Measurements from ENCODE around the gene C1QA. TPM values are rescaled to one million over a fixed set of nuclear protein-coding genes. Genes with fewer than 3 reads are reported as not detected.

Gene C1QA
- polyA plus RNA-seq, 1 donor, result 10.1 TPM

GRCh38 chr1:22611530-22611947 lies 24.9 kb upstream of the C1QA start:
- peak; percentile 81 for DNase-seq

DNA sequence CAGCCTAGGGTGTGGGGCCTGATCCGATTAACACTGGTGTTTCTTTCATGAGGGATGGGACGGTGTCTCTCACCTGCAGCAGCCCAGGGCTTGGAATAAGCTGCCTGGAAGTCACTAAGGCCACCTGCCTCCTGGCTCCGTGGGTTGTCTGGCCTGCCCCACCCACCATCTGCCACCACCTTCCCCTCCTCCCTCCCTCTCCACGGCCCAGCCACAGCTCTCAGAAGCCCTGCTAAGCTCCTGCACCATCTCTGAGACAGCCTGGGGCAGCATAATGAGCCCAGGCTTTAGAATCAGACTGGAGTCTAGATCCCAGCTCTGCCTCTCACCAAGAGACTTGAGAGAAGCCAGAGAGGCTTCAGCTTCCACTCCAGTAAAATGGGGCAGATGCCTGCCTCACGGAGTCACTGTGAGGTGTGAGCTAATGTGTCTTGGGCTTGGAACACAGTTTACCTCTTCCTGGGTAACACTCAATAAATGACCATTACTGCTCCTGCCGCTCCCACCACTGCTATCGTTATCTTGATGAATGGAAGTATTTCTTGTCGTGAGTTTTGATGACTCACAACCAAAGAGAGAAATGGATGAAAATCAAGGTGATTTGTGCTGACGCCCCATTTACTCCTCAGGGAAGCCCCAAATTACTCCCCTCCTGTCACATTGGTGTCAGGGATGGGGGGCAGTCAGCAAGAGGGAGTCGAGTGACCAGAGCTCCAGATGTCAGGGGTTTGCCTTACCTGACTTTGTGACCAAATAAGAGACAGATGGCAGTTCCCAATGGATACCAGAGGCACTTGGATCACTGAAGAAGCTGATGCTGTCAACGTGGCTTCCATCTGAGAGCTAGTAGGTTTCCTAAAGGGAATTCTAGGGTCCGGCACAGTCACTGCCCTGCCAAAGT lies 23.5 kb upstream of the C1QA start:
- no peak for DNase-seq

DNA sequence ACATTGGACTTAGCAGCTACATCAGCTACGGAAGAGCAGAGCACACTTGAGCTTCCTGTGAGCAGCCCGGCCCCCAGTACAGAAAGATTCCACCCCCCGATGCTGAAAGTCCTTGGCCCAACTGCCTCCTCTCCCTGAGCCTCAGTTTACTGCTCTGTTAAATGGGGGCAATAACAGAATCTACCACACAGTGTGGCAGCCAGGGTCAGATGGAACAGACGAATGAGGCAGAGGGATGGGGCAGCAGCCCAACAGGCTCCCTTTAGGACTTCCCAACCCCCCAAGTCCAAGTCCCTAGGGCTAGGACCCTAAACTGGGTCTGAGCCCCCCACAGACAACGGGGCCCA lies 22.9 kb upstream of the C1QA start:
- DNase-seq, result no peak

DNA sequence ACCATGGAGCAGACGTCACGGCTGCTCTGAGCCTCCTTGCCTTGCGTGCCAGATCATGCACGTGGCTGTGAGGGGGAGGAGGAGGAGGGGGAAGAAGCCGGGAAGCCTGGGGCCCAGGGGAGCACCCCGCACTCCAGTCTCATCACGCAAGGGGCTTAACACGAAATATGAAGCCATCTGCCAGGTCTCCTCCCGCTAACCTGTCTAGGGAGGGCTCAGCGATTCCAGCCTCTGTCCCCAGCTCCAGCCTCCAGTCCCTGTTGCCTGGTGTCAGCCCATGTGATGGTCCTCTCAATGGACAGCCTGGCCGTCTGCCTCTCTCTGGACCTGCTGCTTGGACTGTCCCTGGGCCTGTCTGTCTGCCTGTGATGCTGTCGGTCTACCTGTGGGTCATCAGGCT lies 22.5 kb upstream of the C1QA start:
- DNase-seq, result no peak

GRCh38 chr1:22615886-22616285 lies 20.5 kb upstream of the C1QA start:
- no peak for DNase-seq

DNA sequence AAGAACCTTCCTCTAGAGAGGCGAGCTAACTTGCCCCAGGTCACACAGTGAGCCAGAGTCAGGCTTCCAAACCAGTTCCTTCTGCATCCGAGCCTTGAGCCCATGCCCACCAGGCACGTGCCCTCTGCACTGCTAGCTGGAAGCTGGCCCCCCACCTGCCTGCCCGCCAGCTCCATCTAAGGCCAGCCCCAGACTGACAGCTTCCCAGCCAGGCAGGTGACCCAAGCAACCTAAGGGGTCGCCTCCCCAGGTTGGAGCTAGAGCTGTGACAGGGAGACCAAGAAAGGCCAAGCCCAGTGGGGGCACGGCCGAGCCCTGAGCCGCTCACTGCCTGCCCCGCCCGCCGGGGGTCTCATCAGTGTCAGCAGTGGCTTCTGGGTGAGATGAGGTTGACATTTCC lies 19.9 kb upstream of the C1QA start:
- no peak for DNase-seq

GRCh38 chr1:22618056-22618455 lies 18.4 kb upstream of the C1QA start:
- no peak for DNase-seq

- no peak for DNase-seq
These were observed 17.2 kb upstream of the C1QA start for GRCh38 chr1:22619252-22619651.

- no peak for DNase-seq
These were observed 16.6 kb upstream of the C1QA start for GRCh38 chr1:22619798-22620197.

- no peak for DNase-seq
These were observed 14.7 kb upstream of the C1QA start for GRCh38 chr1:22621761-22622160.

DNA sequence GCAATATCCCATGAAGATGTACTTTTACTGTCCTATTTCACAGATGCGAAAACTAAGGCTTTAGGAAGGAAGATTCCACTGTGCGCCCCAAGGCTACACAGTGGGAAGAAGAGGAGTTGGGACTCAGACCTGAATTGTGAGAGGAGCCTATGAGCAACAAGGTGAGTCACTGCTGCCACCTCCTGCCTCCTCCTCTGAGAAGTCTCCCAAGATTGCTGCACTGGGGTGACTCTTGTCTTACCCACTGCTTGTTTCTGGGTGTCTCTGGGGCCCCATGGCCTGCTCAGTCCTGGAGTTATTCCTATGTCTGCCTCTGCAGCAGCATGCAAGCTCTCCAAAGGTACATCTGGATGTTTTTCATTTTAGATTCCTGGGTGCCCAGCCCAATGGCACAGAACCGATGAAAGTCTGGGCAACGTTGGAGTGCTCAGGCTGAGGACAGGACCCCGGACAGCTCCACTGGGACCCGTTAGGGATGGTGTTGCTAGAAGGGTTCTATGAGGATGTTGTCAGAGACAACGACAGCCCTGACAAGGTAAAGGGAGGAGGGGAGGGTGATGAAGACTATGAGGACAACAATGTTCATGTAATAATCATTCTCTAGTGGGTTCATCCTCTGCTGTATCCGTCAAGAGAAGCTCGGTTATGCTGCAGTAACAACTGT lies 11.0 kb upstream of the C1QA start:
- no peak for DNase-seq

DNA sequence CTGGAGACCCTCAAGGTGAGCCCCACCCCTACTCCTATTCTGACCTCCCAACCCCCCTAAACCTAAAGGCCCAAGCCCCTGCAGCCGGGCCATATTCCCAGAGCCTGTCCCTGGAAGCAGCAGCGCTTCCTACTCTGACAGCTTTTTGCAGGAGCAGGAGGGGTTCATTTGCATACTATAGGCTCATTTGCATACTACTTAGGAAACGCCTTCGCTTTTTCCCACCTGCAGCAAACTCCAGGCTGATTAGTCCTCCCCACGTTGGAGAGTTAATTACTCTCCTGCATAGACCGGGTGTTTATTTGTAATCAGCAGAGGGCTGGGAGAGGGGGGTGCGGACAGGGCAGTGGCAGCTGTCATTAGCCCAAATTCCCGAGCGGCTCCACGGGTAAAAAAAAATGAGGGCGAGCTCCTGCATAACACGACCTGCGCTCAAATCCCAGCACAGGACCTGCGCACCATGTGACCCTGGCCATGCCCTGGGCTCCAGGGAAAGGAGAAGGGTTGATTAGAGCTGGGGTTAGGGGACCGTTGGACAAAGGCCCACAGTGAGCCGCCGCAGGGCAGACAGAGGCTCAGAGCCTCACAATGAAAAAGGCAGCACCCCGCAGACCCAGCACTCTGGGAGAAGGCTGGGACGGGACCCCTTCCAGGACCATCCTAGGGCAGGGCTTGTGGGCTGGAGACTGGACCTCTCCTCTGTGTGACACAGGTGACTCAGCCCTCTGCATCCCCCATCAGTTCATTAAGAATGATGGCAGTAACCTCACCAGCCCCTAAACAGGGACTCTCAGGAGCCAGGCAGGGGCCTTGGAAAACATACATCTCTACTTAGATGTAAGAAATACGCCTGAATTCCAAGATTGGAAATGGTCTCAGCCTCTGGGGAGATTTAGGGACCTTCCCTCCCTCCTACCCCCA lies 9.9 kb upstream of the C1QA start:
- DNase-seq, result no peak

DNA sequence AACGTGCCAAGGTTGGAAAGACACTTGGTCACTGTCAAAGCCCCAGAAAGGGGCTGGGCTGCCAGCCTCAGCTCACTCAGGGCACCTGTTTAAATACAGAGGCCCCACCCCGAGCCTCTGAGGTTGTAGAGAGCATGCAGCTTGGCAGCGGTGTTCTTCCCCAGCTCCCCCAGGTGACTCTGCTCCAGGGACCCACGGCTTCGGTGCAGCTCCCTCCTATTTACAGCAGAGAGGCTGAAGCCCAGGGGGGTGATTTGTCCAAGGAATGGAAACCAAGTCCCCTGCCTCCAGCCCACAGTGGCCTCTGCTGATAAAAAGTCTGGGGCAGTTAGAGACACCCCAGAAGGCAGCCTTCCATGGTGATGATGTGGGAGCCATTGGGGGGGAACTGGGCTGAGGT lies 9.1 kb upstream of the C1QA start:
- DNase-seq, result no peak

- no peak for DNase-seq
These were observed 7.6 kb upstream of the C1QA start for GRCh38 chr1:22628698-22629444.

GRCh38 chr1:22629886-22630285 lies 6.5 kb upstream of the C1QA start:
- DNase-seq, result no peak

GRCh38 chr1:22633697-22634463 lies 2.5 kb upstream of the C1QA start:
- DNase-seq, result no peak

- no peak for DNase-seq
These were observed 992 bp upstream of the C1QA start for GRCh38 chr1:22635436-22635835.

DNA sequence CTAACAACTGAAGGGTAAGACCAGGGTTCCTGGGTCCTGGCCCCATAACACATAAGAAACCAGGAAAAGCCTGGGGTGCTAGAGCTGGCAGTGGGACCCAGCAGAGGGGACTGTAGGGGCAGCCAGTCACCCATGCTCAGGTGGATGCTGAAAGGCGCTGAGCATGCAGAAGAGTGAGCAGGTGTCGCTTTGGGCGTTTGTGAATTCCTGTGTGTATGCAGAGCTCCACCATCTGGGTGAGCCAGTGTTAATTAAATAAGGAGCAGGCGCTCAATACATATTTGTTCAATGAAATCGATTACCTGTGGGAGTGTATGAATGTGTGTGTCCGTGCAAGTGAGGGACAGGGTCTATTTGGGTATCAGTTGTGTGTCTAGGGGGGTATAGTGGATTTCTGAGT lies 499 bp downstream of the C1QA start:
- DNase-seq, result no peak

GRCh38 chr1:22637907-22638445 lies 1.5 kb downstream of the C1QA start:
- DNase-seq, result no peak

- DNase-seq, result no peak
These were observed 2.2 kb downstream of the C1QA start for GRCh38 chr1:22638476-22639234.
